H1 (cell line): ENCODE measurements around the gene FOXQ1. TPM values are rescaled to one million over a fixed set of nuclear protein-coding genes. Genes with fewer than 3 reads are reported as not detected.

Source experiments
- GTF2F1 ChIP-seq: IDR thresholded peaks from 2 replicates; pipeline ENCODE4 v1.6.1; 2012; ENCODE audit warnings: low read depth, low read length, improper control_type of control experiment, borderline replicate concordance
- polyA plus RNA-seq, 7 experiments: library from polyadenylated mRNA; depleted of rRNA in 3 of 7; stranded (reverse) in 5 of 7; unstranded in 2 of 7; fragments of >200 nt in 5 of 7; fragments of 200-250 nt in 2 of 7; gene quantifications; 1 replicate in 5 of 7; 2 replicates in 1 of 7; 4 replicates in 1 of 7; pipeline versions ENCODE4 v1.2.1 to v1.2.3, GENCODE V29; 2011 to 2013; ENCODE audit warnings: missing spikeins in 2 of 7, mixed read lengths in 2 of 7
- total RNA-seq: library from RNA; stranded (reverse); fragmentation: NEBNext Ultra II Directional; extraction: Animal tissue kit (Norgen Biotek cat#: 25700); gene quantifications from 2 replicates; pipeline ENCODE4 v1.2.1, GENCODE V29; 2021

Gene FOXQ1
- total and polyA plus RNA-seq, 2 of the 8 experiments (the other 6 are each of a cell fraction or from before 2014, with no cell fraction given): 0.03 TPM; not detected in 1

- no peak for TF ChIP-seq GTF2F1
- TF ChIP-seq, all 59 proteins: peak for 0
These were observed 10.9 kb downstream of the FOXQ1 start (continued) for GRCh38 chr6:1322696-1323219.
